HCT116 (cell line): Measurements from ENCODE around the gene GCLC.

Source experiments
- CEBPB ChIP-seq: IDR thresholded peaks from 2 replicates; pipeline ENCODE4 v1.6.1; 2012; ENCODE audit warnings: low read depth
- CTCF ChIP-seq, 3 experiments: fragments of 200-600 bp in 1 of 3; sonication (generic) in 1 of 3; IDR thresholded peaks in 2 of 3; conservative IDR thresholded peaks in 1 of 3; 2 replicates each; pipeline ENCODE4 v1.5.1; 2012 to 2017; ENCODE audit warnings: low read depth in 2 of 3, low read length in 2 of 3, antibody characterized with exemption in 1 of 3, borderline replicate concordance in 1 of 3, control low read depth in 1 of 3, mild to moderate bottlenecking in 1 of 3, mixed read lengths in 1 of 3, mixed run types in 1 of 3, moderate library complexity in 1 of 3; ENCODE audit not compliant: insufficient read depth in 1 of 3
- ELF1 ChIP-seq: IDR thresholded peaks from 2 replicates; pipeline ENCODE4 v1.6.1; 2012; ENCODE audit warnings: low read depth, borderline replicate concordance
- EZH2 ChIP-seq: fragments of 200-600 bp; sonication (generic); IDR thresholded peaks from 2 replicates; pipeline ENCODE4 v1.6.1; 2017; ENCODE audit warnings: antibody characterized with exemption, mixed run types
- MAX ChIP-seq: IDR thresholded peaks from 2 replicates; pipeline ENCODE4 v1.6.1; 2012
- POLR2A ChIP-seq: IDR thresholded peaks from 2 replicates; pipeline ENCODE4 v1.7.0; 2011; ENCODE audit warnings: borderline replicate concordance; ENCODE audit not compliant: insufficient read depth, insufficient read length; ENCODE audit errors: extremely low read depth
- SIN3A ChIP-seq: IDR thresholded peaks from 2 replicates; pipeline ENCODE4 v1.6.1; 2012; ENCODE audit warnings: low read depth
- SP1 ChIP-seq: IDR thresholded peaks from 2 replicates; pipeline ENCODE4 v1.6.1; 2012; ENCODE audit warnings: low read depth
- TCF7L2 ChIP-seq: IDR thresholded peaks from 2 replicates; pipeline ENCODE4 v1.7.0; 2011; ENCODE audit warnings: borderline replicate concordance, inconsistent platforms; ENCODE audit not compliant: insufficient read depth, insufficient read length; ENCODE audit errors: extremely low read depth
- YY1 ChIP-seq: IDR thresholded peaks from 2 replicates; pipeline ENCODE4 v1.6.1; 2011; ENCODE audit warnings: low read length, low read depth, moderate library complexity, mild to moderate bottlenecking; ENCODE audit not compliant: insufficient replicate concordance; ENCODE audit errors: extremely low read depth
- ZNF274 ChIP-seq: fragments of 200-500 bp; sonication (Bioruptor generic); IDR thresholded peaks from 2 replicates; pipeline ENCODE4 v1.6.1; 2014; ENCODE audit warnings: mild to moderate bottlenecking, low read depth, low read length, inconsistent platforms

- no peak for TF ChIP-seq TCF7L2
- TF ChIP-seq CTCF (IDR thresholded peaks at IDR 0.05 in 2 of 3, conservative IDR thresholded peaks at IDR 0.05 in 1 of 3; ENCODE audit: borderline replicate concordance in 1 of 3, insufficient read depth in 1 of 3, low read depth in 2 of 3, low read length in 2 of 3) = no peak
- TF ChIP-seq ELF1 = no peak
- TF ChIP-seq MAX = no peak
- TF ChIP-seq YY1 = no peak
- TF ChIP-seq EZH2 = no peak
- TF ChIP-seq SIN3A = no peak
- no peak for TF ChIP-seq SP1
- no peak for TF ChIP-seq CEBPB
- TF ChIP-seq POLR2A = no peak
- no peak for TF ChIP-seq ZNF274
These were observed 89.2 kb downstream of the GCLC start for GRCh38 chr6:53455678-53456077.
